Stimulated activated CD4-positive, alpha-beta T cell treated with anti-CD3 and anti-CD28 coated beads, Interleukin-2, amount 100 ng/mL, for 4 hours (primary cell): ENCODE results near the gene BTBD8.

Experiments
- DNase-seq: peaks from one replicate; pipeline ENCODE4 v3.0.0-alpha.2; 2020; ENCODE audit warnings: low read depth

Gene BTBD8

GRCh38 chr1:92094090-92094489 is 13.9 kb downstream of the BTBD8 start:
- no peak for DNase-seq

GRCh38 chr1:92094595-92094994 is 14.4 kb downstream of the BTBD8 start:
- no peak for DNase-seq

- no peak for DNase-seq
Observed at GRCh38 chr1:92095874-92096273, 15.7 kb downstream of the BTBD8 start.

DNA sequence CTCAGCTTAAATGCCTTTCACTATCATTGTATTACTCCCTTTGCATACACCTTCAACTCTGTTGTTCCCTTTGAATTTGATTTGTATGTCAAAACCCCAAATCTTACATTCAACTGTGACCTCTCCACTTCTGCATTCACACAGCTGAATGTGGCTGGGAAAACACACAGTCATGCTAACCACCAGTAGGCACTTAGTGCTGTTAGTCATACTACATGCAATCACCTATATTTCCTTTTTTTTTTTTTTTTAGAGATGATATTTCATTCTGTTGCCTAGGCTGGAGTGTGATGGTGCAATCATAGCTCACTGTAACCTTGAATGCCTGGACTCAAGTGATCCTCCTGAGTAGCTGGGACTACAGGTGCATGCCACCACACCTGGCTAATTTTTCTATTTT is 16.2 kb downstream of the BTBD8 start:
- no peak for DNase-seq

GRCh38 chr1:92105546-92106081 is 25.5 kb downstream of the BTBD8 start:
- no peak for DNase-seq

DNA sequence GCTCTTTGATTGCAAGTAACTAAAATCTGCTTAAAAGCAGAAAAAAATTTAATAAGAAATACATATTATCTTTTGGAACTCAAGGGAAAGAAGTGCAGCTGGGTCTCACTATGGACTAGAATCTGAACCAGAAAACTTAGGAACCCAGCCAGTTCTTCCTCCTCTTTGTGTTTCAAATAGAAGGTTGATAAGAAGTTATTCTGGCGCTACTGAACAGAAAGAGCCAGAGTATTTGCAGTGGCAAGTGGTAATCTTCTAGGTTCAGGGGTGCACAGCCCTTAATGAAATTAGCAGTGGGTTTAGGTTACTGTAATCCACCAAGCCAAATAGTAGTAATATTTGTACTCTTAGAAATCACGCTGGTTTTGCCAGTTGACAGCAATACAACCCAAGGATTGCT is 28.5 kb downstream of the BTBD8 start:
- no peak for DNase-seq

DNA sequence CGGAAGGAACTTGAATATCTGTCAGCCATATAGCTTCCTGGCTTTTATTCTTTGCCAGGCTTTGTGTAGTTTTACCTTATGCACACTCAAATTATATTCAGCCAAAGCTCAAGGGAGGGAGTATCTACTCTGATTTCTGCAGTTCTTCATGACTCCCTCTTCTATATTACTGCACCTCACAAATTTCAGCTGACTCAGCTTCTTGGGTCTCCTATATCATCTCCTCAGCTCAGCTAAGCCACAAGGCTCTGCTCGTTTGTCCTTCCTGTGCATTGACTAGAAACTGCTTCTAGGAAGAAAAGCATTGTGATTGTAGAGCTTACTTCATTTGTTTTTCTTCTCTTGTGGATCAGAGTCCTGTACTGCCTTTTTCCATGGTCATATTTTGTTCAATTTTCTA is 37.4 kb downstream of the BTBD8 start:
- no peak for DNase-seq

DNA sequence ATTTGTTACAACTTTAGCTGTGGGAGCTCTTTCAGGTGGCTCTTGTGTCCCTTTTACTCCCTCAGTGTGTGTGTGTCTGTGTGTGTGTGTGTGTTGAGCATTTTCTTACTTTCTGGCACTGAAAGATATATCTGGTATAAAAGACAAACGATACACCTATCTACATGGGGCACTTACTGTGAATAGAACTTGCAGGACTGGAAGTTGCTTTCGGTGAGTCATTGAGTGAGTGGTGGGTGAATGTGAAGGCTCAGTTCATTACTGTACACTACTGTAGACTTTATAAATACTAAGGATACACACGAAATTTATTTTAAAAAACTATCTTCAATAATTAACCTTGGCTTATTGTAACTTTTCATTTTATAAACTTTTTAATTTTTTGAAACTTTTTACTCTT is 38.7 kb downstream of the BTBD8 start:
- DNase-seq: no peak

GRCh38 chr1:92123868-92124267 is 43.7 kb downstream of the BTBD8 start:
- DNase-seq: no peak

- DNase-seq: no peak
Observed at GRCh38 chr1:92125204-92125603, 45.1 kb downstream of the BTBD8 start.

DNA sequence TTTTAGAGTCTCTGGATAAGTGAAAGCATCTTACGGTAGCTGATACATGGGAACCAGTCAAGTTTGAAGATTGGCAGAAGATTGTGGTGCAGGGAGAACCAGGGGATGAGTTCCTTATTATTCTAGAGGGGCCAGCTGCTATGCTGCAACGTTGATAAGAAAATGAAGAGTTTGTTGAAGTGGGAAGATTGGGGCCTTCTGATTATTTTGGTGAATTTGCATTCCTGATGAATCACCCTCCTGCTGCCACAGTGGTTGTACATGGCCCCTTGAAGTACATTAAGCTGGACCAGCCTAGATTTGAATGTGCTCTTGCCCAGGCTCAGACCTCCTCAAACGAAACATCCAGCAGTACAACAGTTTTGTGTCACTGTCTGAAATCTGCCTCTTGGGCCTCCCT is 45.9 kb downstream of the BTBD8 start:
- no peak for DNase-seq

DNA sequence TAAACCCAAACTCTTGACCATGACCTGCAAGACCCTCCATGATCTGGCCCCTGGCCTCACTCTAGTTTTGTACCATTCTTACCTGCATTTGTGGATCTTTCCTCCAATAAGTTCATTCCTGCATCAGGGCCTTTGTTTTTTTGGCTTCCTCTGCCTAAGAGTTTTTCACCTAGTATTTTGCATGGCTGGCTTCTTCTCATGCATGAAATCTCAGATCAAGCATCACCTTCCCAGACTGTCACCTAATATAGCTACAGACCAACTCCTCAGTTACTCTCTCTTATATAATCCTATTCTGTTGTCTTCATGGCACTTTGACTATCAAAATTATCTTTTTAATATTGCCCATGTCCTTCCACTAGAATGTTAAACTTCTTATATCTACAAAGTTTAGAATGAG is 54.2 kb downstream of the BTBD8 start:
- DNase-seq: no peak

DNA sequence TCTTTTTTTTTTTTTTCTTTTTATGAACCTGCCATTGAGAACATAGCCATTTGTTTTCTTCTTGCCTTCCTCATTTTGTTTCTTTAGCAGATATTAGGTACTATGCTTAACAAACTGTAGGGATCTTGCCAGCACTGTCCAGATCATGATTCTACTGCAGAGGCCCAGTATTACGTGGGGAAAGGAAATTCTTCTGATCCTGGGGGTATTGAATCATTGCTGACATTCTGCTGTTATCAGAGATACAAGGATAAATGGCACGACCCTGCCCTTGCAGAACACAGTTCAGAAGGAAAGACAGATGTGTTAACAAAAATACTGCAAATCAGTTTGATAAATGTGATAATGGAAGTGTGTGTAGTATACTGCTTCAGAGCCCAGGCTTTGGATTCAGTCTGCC is 56.2 kb downstream of the BTBD8 start:
- no peak for DNase-seq

GRCh38 chr1:92154934-92155333 is 74.8 kb downstream of the BTBD8 start:
- no peak for DNase-seq

DNA sequence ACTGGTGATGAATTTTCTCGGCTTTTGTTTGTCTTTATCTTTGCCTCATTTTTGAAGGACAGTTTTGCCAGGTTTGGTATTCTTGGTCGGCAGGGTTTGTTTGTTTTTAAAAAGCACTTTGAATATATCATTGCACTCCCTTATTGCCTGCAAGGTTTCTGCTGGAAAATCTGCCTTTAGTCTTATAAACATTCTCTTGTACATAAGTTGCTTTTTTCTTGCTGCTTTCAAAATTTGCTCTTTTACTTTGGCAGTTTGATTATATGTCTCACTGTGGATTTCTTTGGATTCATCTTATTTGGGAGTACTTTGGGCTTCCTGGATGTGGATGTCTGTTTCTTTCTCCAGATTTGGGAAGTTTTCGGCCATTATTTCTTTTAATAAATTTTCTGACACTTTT is 79.4 kb downstream of the BTBD8 start:
- DNase-seq: no peak

- DNase-seq: no peak
Observed at GRCh38 chr1:92165389-92165788, 85.2 kb downstream of the BTBD8 start.

DNA sequence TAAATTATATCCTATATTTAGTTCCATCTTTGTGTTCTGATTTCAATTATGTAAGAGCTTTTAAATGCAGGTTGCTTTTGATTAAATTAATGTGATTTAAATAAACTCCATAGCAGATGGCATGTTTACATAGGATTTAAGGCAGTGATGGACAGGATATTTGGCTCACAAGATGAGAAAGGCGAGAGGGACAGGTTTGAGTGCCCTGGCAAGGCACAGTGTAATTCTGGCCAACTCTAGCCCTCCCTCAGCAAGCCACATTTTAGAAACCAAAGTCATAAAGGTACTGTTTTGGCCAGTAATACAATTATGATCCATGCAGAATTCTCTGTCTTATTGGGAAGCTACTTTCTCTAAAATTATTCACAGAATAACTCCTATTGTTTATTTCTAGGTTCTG is 87.0 kb downstream of the BTBD8 start:
- no peak for DNase-seq

DNA sequence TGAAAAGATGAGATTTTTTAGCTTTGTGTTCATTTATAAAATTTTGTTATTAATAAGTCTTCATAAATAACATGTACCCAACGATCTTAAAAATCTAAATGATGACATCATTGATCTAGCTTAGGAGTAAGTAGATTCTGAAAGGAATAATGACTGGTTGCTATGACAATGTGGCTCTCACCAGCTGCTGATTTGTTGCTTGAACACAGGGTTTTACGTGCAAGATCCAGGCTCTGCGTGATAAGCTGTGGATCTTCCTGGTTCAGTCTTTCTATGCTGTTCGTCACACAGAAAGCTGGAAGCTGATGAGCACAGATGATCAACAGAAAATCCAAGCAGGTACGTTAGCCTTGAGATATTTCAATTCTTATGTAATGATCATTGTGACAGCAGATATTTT is 88.5 kb downstream of the BTBD8 start:
- no peak for DNase-seq

GRCh38 chr1:92169214-92170005 is 89.3 kb downstream of the BTBD8 start:
- no peak for DNase-seq

DNA sequence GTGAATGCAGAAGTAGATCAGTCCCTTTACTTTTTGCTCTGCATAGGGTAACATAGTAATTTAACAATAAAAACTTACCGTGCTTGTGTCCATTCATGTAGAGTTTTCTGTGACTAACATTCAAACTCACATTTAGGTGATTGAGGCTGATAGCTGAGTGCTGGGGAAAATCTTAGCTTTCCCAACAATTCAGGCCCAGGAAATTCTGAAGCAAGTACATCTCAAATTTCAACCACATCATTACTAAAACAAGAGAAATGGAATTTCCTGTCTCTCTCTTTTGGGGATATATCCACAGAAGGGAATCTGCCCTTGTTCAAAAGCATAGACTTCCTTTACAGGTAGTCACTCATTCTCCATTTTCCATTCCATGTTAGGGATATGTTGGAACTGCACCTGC is 104.5 kb downstream of the BTBD8 start:
- no peak for DNase-seq

DNA sequence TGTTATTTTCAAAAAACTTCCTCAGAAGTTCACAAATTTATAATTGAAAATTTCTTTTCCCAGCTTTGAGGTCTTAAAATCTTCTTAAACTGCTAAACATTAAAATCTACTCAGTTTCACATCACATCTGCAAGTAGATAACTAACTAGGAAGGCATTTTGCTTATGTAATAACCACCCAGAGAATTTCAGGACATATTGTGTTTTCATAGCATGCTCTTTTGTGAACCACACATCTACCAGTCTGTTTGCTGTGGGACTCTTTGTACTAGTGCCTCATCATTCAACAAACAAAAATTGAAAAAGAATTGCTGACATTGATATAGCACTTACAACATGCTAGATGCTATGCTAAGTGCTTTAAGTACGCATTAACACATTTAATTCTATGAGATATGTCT is 105.9 kb downstream of the BTBD8 start:
- no peak for DNase-seq

DNA sequence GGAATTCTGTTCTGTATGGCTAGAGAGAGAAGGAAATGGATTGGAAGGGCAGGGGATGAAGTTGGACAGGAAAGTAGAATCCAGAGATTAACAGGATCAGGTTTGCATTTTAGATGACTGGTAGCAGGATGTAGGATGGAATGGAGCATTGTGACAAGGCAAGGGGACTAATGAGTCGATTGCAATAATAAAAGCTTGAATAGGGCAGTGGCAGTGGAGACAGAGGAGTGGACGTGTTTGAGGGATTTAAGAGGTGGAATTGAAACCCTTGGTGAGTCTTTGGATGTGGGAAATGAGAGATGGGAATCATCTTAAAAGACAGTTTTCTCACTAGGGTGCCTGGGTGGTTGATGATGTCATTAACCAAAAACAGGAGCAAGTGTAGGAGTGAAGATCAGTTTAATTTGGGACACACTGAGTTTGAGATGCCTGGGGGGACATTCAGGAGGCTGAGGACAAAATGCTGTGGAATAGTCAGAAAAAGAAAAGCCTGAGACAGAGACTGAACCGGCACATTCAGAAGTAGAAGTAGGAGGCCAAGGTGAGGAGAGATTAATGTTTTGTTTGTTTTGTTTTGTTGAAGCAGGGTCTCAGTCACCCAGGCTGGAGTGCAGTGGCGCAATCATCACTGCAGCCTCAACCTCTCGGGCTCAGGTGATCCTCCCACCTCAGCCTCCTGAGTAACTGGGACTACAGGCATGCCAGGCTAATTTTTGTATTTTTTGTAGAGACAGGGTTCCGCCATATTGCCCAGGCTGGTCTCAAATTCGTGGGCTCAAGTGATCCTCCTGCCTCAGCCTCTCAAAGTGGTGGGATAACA is 108.5 kb downstream of the BTBD8 start:
- no peak for DNase-seq

- DNase-seq: no peak
Observed at GRCh38 chr1:92191726-92192125, 111.6 kb downstream of the BTBD8 start.
